DMS153 treated with DMSO at 0.1 percent for 48 hours (cell line): ENCODE data around the gene TTC27.
"Not testable (repeated sequence)": the region's sequence is repeated elsewhere in the genome, so short reads cannot be mapped to it uniquely, and the experiment has no call there.

Source experiments
- DNase-seq: peaks from one replicate; lab custom pipeline; 2025; ENCODE audit not compliant: unreplicated experiment; lab: John Stamatoyannopoulos, UW

Gene TTC27

GRCh38 chr2:32718752-32719151 lies 90.9 kb downstream of the TTC27 start:
- DNase-seq, result no peak

- DNase-seq, result no peak
Observed at GRCh38 chr2:32719430-32719829, 91.6 kb downstream of the TTC27 start.

- DNase-seq, result no peak
Observed at GRCh38 chr2:32719933-32720716, 92.3 kb downstream of the TTC27 start.

- DNase-seq, result no peak
Observed at GRCh38 chr2:32720771-32721170, 92.9 kb downstream of the TTC27 start.

GRCh38 chr2:32721376-32721775 lies 93.5 kb downstream of the TTC27 start:
- DNase-seq, result no peak

- DNase-seq, result no peak
Observed at GRCh38 chr2:32723467-32724079, 95.7 kb downstream of the TTC27 start.

- not testable (repeated sequence) for DNase-seq
Observed at GRCh38 chr2:32726678-32727077, 98.8 kb downstream of the TTC27 start.

- DNase-seq, result no peak
Observed at GRCh38 chr2:32727157-32727556, 99.3 kb downstream of the TTC27 start.

GRCh38 chr2:32730958-32731357 lies 103.1 kb downstream of the TTC27 start:
- not testable (repeated sequence) for DNase-seq

GRCh38 chr2:32732120-32732519 lies 104.3 kb downstream of the TTC27 start:
- DNase-seq, result no peak

- DNase-seq, result no peak
Observed at GRCh38 chr2:32732912-32733472, 105.1 kb downstream of the TTC27 start.

- no peak for DNase-seq
Observed at GRCh38 chr2:32735348-32735747, 107.5 kb downstream of the TTC27 start.

- DNase-seq, result no peak
Observed at GRCh38 chr2:32738939-32739338, 111.1 kb downstream of the TTC27 start.

GRCh38 chr2:32739664-32740063 lies 111.8 kb downstream of the TTC27 start:
- no peak for DNase-seq

GRCh38 chr2:32741575-32741974 lies 113.7 kb downstream of the TTC27 start:
- no peak for DNase-seq

- no peak for DNase-seq
Observed at GRCh38 chr2:32742376-32742775, 114.5 kb downstream of the TTC27 start.

- DNase-seq, result no peak
Observed at GRCh38 chr2:32743480-32744236, 115.8 kb downstream of the TTC27 start.

GRCh38 chr2:32745191-32745590 lies 117.3 kb downstream of the TTC27 start:
- DNase-seq, result no peak

GRCh38 chr2:32745675-32746074 lies 117.8 kb downstream of the TTC27 start:
- no peak for DNase-seq

- DNase-seq, result no peak
Observed at GRCh38 chr2:32746669-32747068, 118.8 kb downstream of the TTC27 start.

- DNase-seq, result no peak
Observed at GRCh38 chr2:32748158-32748557, 120.3 kb downstream of the TTC27 start.

GRCh38 chr2:32750880-32751279 lies 123.0 kb downstream of the TTC27 start:
- DNase-seq, result no peak
